Central memory CD8-positive, alpha-beta T cell (primary cell): Measurements from ENCODE around the gene RAB35.
A peak's percentile ranks its signal among the peaks of the same experiment; 100 is the strongest.

Source experiments
- ATAC-seq: fragments of 150-1000 bp; cut with Tn5 transposase; replicated peaks from 2 replicates; pipeline ENCODE4 v1.10.0; 2022; ENCODE audit warnings: mild to moderate bottlenecking, moderate FRiP score, moderate number of reproducible peaks; ENCODE audit not compliant: poor library complexity, severe bottlenecking; ENCODE audit errors: extremely low read depth
- DNase-seq, 2 donors: peaks; one replicate each; pipeline ENCODE4 v3.0.0; 2021; ENCODE audit warnings: low spot score in 2 of 2
- H3K27ac Mint-ChIP-seq: one replicate; pipeline ENCODE4 v1.8.0; 2022; ENCODE audit warnings: low read depth, mild to moderate bottlenecking, moderate library complexity, mixed read lengths
- H3K27me3 Mint-ChIP-seq: one replicate; pipeline ENCODE4 v1.8.0; 2022; ENCODE audit warnings: mixed read lengths
- H3K36me3 Mint-ChIP-seq: one replicate; pipeline ENCODE4 v1.8.0; 2022; ENCODE audit warnings: mild to moderate bottlenecking, moderate library complexity, mixed read lengths; ENCODE audit not compliant: insufficient read depth
- H3K4me1 Mint-ChIP-seq: one replicate; pipeline ENCODE4 v1.8.0; 2022; ENCODE audit warnings: mixed read lengths
- H3K4me3 Mint-ChIP-seq: one replicate; pipeline ENCODE4 v1.8.0; 2022; ENCODE audit warnings: mild to moderate bottlenecking, moderate library complexity, mixed read lengths
- H3K9me3 Mint-ChIP-seq: one replicate; pipeline ENCODE4 v1.8.0; 2022; ENCODE audit warnings: mixed read lengths

Gene RAB35

DNA sequence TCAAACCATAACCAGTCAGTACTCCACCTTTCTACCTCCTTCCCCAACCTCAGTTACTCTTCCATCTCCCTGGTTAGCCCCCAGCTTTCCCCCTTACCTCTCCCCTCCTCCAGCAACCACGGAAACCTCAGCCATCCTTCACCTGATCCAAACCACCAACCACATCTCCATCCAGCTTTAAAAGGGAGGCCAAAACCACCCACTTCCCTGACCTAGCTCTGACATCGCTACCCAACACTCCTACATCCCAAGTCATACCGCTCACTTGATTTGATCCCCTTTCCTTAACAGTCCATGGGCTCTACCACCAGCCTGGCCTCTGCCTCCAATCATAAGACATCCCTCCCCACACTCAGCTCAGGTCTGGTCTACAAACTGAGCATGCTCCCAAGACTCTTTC is 1.5 kb downstream of the RAB35 start:
- peak overlapping the region; percentile 89 for H3K4me3 Mint-ChIP-seq
- ATAC-seq, result no peak

DNA sequence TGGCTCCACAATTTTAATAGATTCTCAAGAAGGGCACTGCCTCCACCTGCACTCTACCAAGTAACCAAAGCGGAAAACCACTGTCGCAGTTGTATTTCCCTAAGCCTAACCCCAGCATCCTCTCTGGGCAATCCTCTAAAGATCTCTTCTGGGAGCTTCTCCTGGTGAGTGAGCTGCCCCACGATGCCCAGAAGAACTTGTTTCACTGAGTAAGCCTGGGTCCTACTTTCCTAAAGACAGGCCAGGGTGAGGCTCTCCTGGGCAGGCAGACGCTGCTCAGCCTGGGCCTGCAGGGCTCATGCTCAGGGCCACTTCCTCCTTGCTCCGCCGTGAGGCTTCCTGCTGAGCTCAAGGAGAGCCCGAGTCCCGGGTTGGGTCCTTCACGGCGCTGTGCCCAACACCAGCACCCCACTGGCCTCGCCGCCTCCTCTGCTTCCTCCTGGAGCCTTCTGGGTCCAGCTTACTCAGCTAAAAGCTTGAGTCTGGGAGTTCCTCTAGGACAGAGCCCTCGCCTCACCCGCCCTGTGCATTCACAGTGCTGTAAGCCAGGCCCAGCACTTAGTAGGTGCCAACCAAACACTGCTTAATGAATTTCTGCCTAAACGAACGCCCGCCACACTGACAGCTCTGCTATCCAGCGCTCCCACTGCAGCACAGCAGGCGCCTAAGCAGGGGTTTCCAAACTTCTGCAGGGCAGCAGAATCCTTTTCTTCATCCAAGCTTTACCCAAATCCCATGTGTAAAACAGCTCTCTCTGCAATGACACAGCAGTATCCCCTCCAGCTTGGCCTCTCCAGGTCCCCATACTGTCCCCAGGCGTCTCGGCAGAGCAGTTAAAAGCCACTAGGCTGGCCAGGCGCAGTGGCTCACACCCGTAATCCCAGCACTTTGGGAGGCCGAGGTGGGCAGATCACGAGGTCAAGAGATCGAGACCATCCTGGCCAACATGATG is 5.7 kb downstream of the RAB35 start:
- H3K4me1 Mint-ChIP-seq, result peaks cover 70% of the 10 kb centered on the region
- peak overlapping the region; percentile 69 for H3K4me3 Mint-ChIP-seq
- H3K36me3 Mint-ChIP-seq, result peaks cover 43% of the 10 kb centered on the region
- H3K27me3 Mint-ChIP-seq, result no peaks in the 10 kb centered on the region
- ATAC-seq, result peak; percentile 84
- H3K9me3 Mint-ChIP-seq, result no peaks in the 10 kb centered on the region
- peak overlapping the region; percentile 71 for H3K27ac Mint-ChIP-seq
- DNase-seq, result peak; percentile 32 to 41

More for the DNA sequence above, 1.5 kb downstream of the RAB35 start:
- H3K4me1 Mint-ChIP-seq, result peaks cover 83% of the 10 kb centered on the region
- DNase-seq, result no peak
- no peaks in the 10 kb centered on the region for H3K9me3 Mint-ChIP-seq
- H3K27me3 Mint-ChIP-seq, result no peaks in the 10 kb centered on the region
- H3K36me3 Mint-ChIP-seq, result peaks cover 40% of the 10 kb centered on the region
- H3K27ac Mint-ChIP-seq, result peak overlapping the region; percentile 58

DNA sequence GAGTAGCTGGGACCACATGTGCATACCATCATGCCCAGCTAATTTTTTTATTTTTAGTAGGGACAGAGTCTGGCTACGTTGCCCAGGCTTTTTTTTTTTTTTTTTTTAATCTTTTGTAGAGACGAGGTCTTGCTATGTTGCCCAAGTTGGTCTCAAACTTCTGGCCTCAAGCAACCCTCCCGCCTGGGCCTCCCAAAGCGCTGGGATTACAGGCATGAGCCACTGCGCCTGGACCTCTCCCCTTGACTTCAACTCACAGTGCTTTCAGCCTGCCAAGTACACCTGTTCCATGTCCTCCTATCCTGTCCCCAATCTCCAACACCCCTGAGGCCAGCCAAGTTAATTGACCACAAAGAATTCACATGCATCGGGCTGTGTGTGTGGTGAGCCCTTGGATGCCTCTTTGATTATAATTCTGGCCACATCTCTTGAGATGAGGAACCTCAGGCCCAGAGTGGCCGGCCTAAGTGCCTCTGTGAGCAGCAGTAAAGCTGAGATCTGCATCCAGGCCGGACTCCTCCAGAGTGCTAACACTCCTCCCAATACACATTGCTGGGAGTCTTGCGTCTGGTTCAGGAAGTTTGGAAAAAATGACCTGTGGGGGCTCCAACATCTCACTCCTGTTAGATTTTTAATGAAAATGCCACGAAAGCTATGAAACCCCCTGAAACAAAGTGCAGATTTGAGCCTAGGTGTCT is 6.8 kb downstream of the RAB35 start:
- DNase-seq, result no peak
- Mint-ChIP-seq H3K9me3 (no peaks in the 10 kb centered on the region), H3K4me3 (peak overlapping the region; percentile 69), H3K4me1 (peaks cover 65% of the 10 kb centered on the region), H3K27ac (peak overlapping the region; percentile 71), H3K36me3 (peaks cover 39% of the 10 kb centered on the region), H3K27me3 (no peaks in the 10 kb centered on the region)
- ATAC-seq, result no peak

DNA sequence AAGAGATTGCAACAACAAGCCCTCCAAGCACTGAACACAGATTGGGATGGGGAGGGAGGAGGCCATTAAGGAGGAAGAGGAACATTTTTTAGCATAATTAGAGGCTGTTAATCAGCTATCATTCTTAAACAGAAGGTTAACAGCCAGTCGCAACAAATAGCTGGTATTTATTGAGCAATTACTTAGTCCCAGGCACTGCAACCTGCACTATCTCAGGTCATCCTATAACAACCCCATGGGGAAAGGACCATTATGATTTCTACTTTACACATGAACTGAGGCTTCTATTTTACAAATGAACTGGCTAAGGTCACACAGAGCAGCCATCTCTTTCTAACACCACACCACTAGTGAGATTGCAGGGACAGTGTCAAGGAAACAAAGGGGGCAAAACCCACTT is 10.4 kb downstream of the RAB35 start:
- peaks cover 53% of the 10 kb centered on the region for H3K4me1 Mint-ChIP-seq
- H3K27ac Mint-ChIP-seq, result no peak overlapping the region
- H3K4me3 Mint-ChIP-seq, result no peak overlapping the region
- no peak for DNase-seq
- H3K27me3 Mint-ChIP-seq, result no peaks in the 10 kb centered on the region
- no peak for ATAC-seq
- peaks cover 47% of the 10 kb centered on the region for H3K36me3 Mint-ChIP-seq
- H3K9me3 Mint-ChIP-seq, result no peaks in the 10 kb centered on the region

DNA sequence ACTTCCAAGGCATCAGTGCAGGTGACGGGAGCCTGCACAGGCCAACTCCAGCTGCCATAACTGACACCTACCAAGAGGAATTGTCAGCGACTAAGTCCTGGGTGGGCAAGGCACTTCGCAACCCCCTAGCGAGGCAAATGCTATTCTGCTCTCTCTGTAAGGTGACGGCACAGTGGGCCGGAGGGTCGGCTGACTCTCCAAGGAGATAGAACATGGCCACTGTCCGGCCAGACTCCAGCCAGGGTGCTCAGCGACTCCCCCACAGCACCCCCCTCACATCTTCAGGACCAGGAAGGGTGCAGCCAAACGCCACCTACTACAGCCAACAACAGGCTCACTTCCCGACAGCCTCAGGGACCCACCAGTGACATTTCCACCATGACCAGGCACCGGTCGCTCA is 13.2 kb downstream of the RAB35 start:
- peak overlapping the region; percentile 53 for H3K27ac Mint-ChIP-seq
- no peaks in the 10 kb centered on the region for H3K9me3 Mint-ChIP-seq
- no peaks in the 10 kb centered on the region for H3K27me3 Mint-ChIP-seq
- peaks cover 45% of the 10 kb centered on the region for H3K36me3 Mint-ChIP-seq
- ATAC-seq (no peak), DNase-seq (no peak)
- H3K4me3 Mint-ChIP-seq, result no peak overlapping the region
- peaks cover 37% of the 10 kb centered on the region for H3K4me1 Mint-ChIP-seq

DNA sequence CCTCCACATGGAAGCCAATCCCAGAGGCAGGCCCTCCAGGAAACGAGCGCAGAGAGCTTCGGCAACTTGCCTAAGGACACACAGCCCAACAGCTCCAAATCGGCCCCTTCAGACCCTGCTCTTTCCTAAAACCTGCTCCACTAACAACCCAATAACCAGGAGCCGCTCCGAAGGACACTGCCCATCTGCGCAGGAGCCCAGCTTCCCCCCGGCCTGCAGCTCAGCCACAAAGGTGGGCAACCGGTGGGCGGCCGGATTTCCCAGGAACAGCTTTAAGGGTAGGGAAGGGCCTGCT is 13.6 kb downstream of the RAB35 start:
- Mint-ChIP-seq H3K27me3 (no peaks in the 10 kb centered on the region), H3K4me1 (peaks cover 33% of the 10 kb centered on the region), H3K4me3 (no peak overlapping the region), H3K9me3 (no peaks in the 10 kb centered on the region), H3K36me3 (peaks cover 46% of the 10 kb centered on the region), H3K27ac (peak overlapping the region; percentile 53)
- no peak for ATAC-seq
- no peak for DNase-seq

DNA sequence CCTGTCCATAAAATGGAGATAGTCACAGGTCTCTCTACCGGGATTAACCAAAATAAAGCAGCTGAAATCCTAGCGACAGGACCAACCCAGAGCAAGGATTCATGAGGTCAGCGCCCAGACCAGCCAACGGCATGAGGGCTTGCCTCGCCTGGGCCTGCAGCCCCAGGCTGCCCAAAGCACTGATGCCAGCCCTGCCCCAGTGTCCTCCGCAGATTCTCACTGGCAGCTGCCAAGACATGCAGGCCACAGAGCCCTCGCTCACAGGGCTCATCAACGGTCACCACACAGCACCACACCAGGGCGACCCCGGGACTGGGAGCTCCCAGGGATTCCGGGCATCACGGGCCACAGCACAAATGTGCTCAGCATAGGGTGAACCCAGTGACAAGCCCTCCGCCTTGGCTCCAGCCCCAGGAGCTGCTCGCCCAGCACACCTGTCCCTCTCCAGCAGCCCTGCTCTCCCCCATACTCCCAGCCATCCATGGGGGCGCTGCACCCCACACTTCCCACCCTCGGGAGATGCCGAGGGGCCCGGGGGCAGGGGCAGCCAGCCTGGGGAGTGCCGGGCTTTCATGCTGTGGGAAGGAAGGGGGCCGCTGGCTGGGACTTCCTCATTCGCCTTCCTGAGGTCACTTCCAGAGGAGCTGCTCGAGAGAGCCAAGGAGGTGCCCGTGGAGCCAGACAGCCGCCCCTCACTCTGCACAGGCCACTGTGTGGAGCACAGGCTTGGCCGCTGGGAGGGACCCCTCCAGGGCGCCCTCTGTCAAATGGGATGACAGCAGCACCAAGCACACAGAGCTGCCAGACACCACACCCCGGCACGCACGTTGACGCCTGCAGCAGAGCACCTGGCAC is 14.1 kb downstream of the RAB35 start:
- Mint-ChIP-seq H3K27me3 (no peaks in the 10 kb centered on the region), H3K4me3 (peak overlapping the region; percentile 75), H3K36me3 (peaks cover 44% of the 10 kb centered on the region), H3K4me1 (peaks cover 30% of the 10 kb centered on the region), H3K9me3 (no peaks in the 10 kb centered on the region), H3K27ac (peak overlapping the region; percentile 94)
- ATAC-seq (no peak), DNase-seq (no peak)

DNA sequence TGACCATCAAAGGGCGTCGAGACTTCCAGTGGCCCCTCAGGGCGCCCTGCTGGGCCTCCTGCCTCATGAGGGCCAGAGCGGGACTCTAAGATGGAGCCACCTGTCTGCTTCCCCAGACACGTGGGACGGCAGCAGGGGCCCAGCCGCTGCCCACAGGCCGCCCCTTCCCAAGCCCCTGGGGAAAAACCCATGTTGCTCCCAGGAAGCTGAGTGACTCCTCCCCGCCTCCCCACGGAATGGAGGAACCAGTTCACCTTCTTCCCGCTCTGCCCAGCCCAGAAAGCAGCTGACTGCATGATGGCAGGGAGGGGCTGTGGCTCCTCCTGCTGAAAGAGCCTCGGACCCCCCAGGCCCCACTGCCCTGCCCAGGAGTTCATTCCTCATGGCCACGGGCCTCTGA is 14.9 kb downstream of the RAB35 start:
- Mint-ChIP-seq H3K9me3 (no peaks in the 10 kb centered on the region), H3K27me3 (no peaks in the 10 kb centered on the region), H3K4me1 (peaks cover 30% of the 10 kb centered on the region), H3K36me3 (peaks cover 44% of the 10 kb centered on the region), H3K27ac (peak overlapping the region; percentile 94), H3K4me3 (peak overlapping the region; percentile 75)
- DNase-seq (no peak), ATAC-seq (no peak)

DNA sequence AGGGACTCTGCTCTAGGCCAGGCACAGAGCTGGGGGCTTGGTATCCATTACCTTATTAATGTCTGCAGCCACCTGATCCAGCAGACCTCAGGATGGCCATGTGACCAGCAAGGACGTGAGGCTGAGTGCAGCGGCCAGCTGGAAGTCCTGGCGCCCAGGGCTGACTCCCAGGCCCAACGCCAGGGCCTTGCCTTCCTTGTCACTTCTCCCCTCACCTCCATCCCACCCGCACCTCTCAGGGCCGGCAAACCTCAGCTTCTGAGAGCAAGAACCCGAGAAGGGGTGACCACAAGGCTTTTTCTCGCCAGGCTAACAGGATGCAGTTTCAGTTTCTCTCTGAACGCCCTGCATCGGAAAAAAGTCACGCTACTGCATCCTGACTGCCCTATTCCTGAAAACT is 15.4 kb downstream of the RAB35 start:
- no peak for DNase-seq
- no peaks in the 10 kb centered on the region for H3K9me3 Mint-ChIP-seq
- no peaks in the 10 kb centered on the region for H3K27me3 Mint-ChIP-seq
- peaks cover 30% of the 10 kb centered on the region for H3K4me1 Mint-ChIP-seq
- peak overlapping the region; percentile 94 for H3K27ac Mint-ChIP-seq
- ATAC-seq, result peak; percentile 54
- H3K4me3 Mint-ChIP-seq, result peak overlapping the region; percentile 75
- peaks cover 45% of the 10 kb centered on the region for H3K36me3 Mint-ChIP-seq

DNA sequence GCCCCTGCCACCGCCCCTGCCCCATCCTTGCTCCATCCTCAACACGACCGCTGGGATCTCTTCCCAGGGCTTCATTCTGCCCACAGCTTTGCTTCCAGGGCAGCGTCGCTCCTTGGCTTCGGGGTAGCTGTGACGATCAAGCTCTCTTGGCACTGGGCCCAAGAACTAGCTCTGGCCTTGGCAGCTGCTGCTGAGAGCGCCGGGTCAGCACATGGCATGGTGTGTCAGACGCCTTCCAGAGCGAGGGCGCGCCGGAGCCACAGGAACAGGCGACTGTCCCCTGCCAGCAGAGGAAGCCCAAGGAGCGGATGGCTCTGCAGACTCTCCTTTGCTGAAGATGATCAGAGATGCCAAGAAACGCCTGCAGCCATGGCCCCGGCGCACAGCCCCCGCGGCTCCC is 15.9 kb downstream of the RAB35 start:
- Mint-ChIP-seq H3K36me3 (peaks cover 44% of the 10 kb centered on the region), H3K4me1 (peaks cover 30% of the 10 kb centered on the region), H3K4me3 (no peak overlapping the region), H3K27me3 (no peaks in the 10 kb centered on the region), H3K9me3 (no peaks in the 10 kb centered on the region), H3K27ac (peak overlapping the region; percentile 94)
- no peak for ATAC-seq
- DNase-seq, result no peak

DNA sequence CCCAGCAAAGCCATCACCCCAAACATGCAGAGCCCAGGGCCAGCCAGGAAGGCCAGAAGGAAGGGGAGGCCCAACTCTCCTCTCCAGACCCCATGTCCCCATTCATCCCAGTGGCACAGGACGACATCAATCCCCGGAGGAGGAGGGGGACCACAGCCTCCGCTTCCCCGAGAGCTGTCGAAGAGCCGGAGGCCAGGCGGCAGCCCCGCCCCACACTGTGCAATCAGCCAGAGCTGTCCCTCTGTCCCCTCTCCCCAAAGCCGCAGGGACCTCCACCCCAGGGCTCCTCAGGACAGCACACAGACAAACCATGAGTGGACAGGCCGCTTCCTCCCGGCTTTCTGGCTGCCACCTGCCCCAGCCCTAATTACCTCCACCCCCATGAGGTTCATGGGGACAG is 16.8 kb downstream of the RAB35 start:
- Mint-ChIP-seq H3K27ac (peak overlapping the region; percentile 94), H3K4me3 (no peak overlapping the region)

DNA sequence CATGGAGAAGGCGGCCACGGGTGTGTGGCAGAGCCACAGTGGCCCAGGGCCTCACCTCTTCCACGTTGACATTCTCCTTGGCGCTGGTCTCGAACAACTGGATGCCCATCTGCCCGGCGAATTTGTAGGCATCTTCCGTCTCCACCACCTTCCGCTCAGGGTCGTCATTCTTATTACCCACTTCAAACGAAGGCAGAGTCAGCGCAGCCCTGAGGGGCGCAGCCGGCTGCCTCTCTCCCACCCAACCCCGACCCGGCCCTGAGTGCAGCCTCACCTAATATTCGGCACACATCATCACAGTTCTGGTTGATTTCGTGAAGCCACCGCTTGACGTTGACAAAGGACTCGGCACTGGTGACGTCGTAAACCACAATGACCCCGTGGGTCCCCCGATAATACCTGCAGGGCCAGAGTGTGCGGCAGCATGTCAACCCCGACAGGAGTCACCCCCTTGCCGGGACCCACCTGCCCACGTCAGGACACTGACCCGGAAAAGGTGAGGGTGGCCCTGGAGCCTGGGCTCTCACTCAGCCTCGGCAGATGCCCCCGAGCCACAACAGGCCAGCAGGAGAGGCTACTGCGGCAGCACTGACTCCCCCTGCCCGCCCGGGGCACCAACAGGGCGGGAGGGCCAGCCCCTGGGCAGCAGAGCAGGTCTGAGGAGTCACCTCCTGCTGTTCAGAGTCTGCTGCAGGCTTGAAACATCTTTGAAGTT is 17.6 kb downstream of the RAB35 start:
- H3K4me1 Mint-ChIP-seq, result peaks cover 22% of the 10 kb centered on the region
- no peaks in the 10 kb centered on the region for H3K27me3 Mint-ChIP-seq
- DNase-seq, result no peak
- H3K4me3 Mint-ChIP-seq, result no peak overlapping the region
- peak overlapping the region; percentile 94 for H3K27ac Mint-ChIP-seq
- ATAC-seq, result no peak
- no peaks in the 10 kb centered on the region for H3K9me3 Mint-ChIP-seq
- peaks cover 42% of the 10 kb centered on the region for H3K36me3 Mint-ChIP-seq

More for the DNA sequence above, 16.8 kb downstream of the RAB35 start:
- no peaks in the 10 kb centered on the region for H3K9me3 Mint-ChIP-seq
- H3K4me1 Mint-ChIP-seq, result peaks cover 24% of the 10 kb centered on the region
- peaks cover 44% of the 10 kb centered on the region for H3K36me3 Mint-ChIP-seq
- ATAC-seq, result no peak
- DNase-seq, result no peak
- H3K27me3 Mint-ChIP-seq, result no peaks in the 10 kb centered on the region
